Fibroblast of pulmonary artery (primary cell): ENCODE measurements around the gene SPARC.
"Not testable (repeated sequence)": the region's sequence is repeated elsewhere in the genome, so short reads cannot be mapped to it uniquely, and the experiment has no call there.

Experiments used
- DNase-seq: peaks from one replicate; pipeline ENCODE4 v3.0.0-alpha.2; 2010; ENCODE audit warnings: low read depth
- H3K4me3 ChIP-seq: replicated peaks from 2 replicates; pipeline ENCODE4 v1.5.1; 2011; ENCODE audit warnings: low read depth, mild to moderate bottlenecking, control low read depth, low read length, moderate library complexity
- CTCF ChIP-seq: IDR thresholded peaks from 2 replicates; pipeline ENCODE4 v1.5.1; 2011; ENCODE audit warnings: mild to moderate bottlenecking, control low read depth, low read length, inconsistent platforms; ENCODE audit errors: missing control alignments

The SPARC gene

GRCh38 chr5:151696470-151697061 lies 9.9 kb upstream of the SPARC start:
- TF ChIP-seq CTCF, result no peak
- DNase-seq, result peak; percentile 96
- H3K4me3 ChIP-seq, result no peak overlapping the region

- no peak overlapping the region for H3K4me3 ChIP-seq
- no peak for DNase-seq
- TF ChIP-seq CTCF, result no peak
These were observed 8.7 kb upstream of the SPARC start for GRCh38 chr5:151695464-151695863.

- peak; percentile 85 for DNase-seq
- TF ChIP-seq CTCF, result no peak
- no peak overlapping the region for H3K4me3 ChIP-seq
These were observed 7.3 kb upstream of the SPARC start for GRCh38 chr5:151694035-151694485.

- no peak for DNase-seq
- no peak for TF ChIP-seq CTCF
- H3K4me3 ChIP-seq, result no peak overlapping the region
These were observed 5.6 kb upstream of the SPARC start for GRCh38 chr5:151692312-151692711.

- no peak for DNase-seq
- H3K4me3 ChIP-seq, result no peak overlapping the region
- TF ChIP-seq CTCF, result no peak
These were observed 5.0 kb upstream of the SPARC start for GRCh38 chr5:151691706-151692105.

- DNase-seq, H3K4me3 ChIP-seq: not testable (repeated sequence)
These were observed 2.9 kb upstream of the SPARC start for GRCh38 chr5:151689591-151689990.

GRCh38 chr5:151688436-151688835 lies 1.7 kb upstream of the SPARC start:
- no peak for DNase-seq
- TF ChIP-seq CTCF, result no peak
- no peak overlapping the region for H3K4me3 ChIP-seq
